Measurements from ENCODE around the gene NFIA. TPM values are rescaled to one million over a fixed set of nuclear protein-coding genes. Genes with fewer than 3 reads are reported as not detected.
A peak's percentile ranks its signal among the peaks of the same experiment; 100 is the strongest.

Gene NFIA
- total and polyA plus RNA-seq, 2 donors: 7.9 to 10.3 TPM

- WGBS: 60% methylated on average over 8 of the region's 8 CpGs
- no peak for DNase-seq (ENCODE audit: low read depth in 6 of 9, low spot score in 9 of 9)
- H3K9me3 ChIP-seq (ENCODE audit: control insufficient read depth in 2 of 2, insufficient read depth in 1 of 2, low read length in 1 of 2): no peaks in the 10 kb centered on the region
- H3K36me3 ChIP-seq (ENCODE audit: control insufficient read depth in 2 of 2, insufficient read depth in 2 of 2, low read length in 1 of 2): no peaks in the 10 kb centered on the region
- no peak overlapping the region for H3K4me3 ChIP-seq (ENCODE audit: low read length in 2 of 2)
- H3K27me3 ChIP-seq (ENCODE audit: control insufficient read depth in 2 of 2, insufficient read depth in 1 of 2, low read length in 1 of 2): no peaks in the 10 kb centered on the region
- H3K4me1 ChIP-seq (ENCODE audit: control insufficient read depth in 2 of 2, insufficient read depth in 2 of 2, low read length in 2 of 2): no peaks in the 10 kb centered on the region
- H3K27ac ChIP-seq (ENCODE audit: low read depth in 1 of 2, low read length in 1 of 2): peak overlapping the region; percentile 22 to 64
Observed at GRCh38 chr1:61318319-61319125, 236.2 kb downstream of the NFIA start.

GRCh38 chr1:61320575-61320974 lies 238.2 kb downstream of the NFIA start:
- Histone ChIP-seq H3K4me3 (ENCODE audit: low read length in 2 of 2) (no peak overlapping the region), H3K27ac (ENCODE audit: low read depth in 1 of 2, low read length in 1 of 2) (no peak overlapping the region), H3K27me3 (ENCODE audit: control insufficient read depth in 2 of 2, insufficient read depth in 1 of 2, low read length in 1 of 2) (no peaks in the 10 kb centered on the region), H3K36me3 (ENCODE audit: control insufficient read depth in 2 of 2, insufficient read depth in 2 of 2, low read length in 1 of 2) (no peaks in the 10 kb centered on the region), H3K9me3 (ENCODE audit: control insufficient read depth in 2 of 2, insufficient read depth in 1 of 2, low read length in 1 of 2) (no peaks in the 10 kb centered on the region), H3K4me1 (ENCODE audit: control insufficient read depth in 2 of 2, insufficient read depth in 2 of 2, low read length in 2 of 2) (no peaks in the 10 kb centered on the region)
- WGBS: 94% methylated on average over 2 of the region's 2 CpGs
- DNase-seq (ENCODE audit: low read depth in 6 of 9, low spot score in 9 of 9): no peak

- DNase-seq (ENCODE audit: low read depth in 6 of 9, low spot score in 9 of 9): no peak
- Histone ChIP-seq H3K4me1 (ENCODE audit: control insufficient read depth in 2 of 2, insufficient read depth in 2 of 2, low read length in 2 of 2) (no peaks in the 10 kb centered on the region), H3K27ac (ENCODE audit: low read depth in 1 of 2, low read length in 1 of 2) (no peak overlapping the region), H3K27me3 (ENCODE audit: control insufficient read depth in 2 of 2, insufficient read depth in 1 of 2, low read length in 1 of 2) (no peaks in the 10 kb centered on the region), H3K4me3 (ENCODE audit: low read length in 2 of 2) (no peak overlapping the region), H3K9me3 (ENCODE audit: control insufficient read depth in 2 of 2, insufficient read depth in 1 of 2, low read length in 1 of 2) (no peaks in the 10 kb centered on the region), H3K36me3 (ENCODE audit: control insufficient read depth in 2 of 2, insufficient read depth in 2 of 2, low read length in 1 of 2) (no peaks in the 10 kb centered on the region)
- 98% methylated on average over 7 of the region's 7 CpGs for WGBS
Observed at GRCh38 chr1:61322008-61322744, 239.8 kb downstream of the NFIA start.

- Histone ChIP-seq H3K4me3 (ENCODE audit: low read length in 2 of 2) (no peak overlapping the region), H3K9me3 (ENCODE audit: control insufficient read depth in 2 of 2, insufficient read depth in 1 of 2, low read length in 1 of 2) (no peaks in the 10 kb centered on the region), H3K4me1 (ENCODE audit: control insufficient read depth in 2 of 2, insufficient read depth in 2 of 2, low read length in 2 of 2) (no peaks in the 10 kb centered on the region), H3K36me3 (ENCODE audit: control insufficient read depth in 2 of 2, insufficient read depth in 2 of 2, low read length in 1 of 2) (no peaks in the 10 kb centered on the region), H3K27ac (ENCODE audit: low read depth in 1 of 2, low read length in 1 of 2) (no peak overlapping the region), H3K27me3 (ENCODE audit: control insufficient read depth in 2 of 2, insufficient read depth in 1 of 2, low read length in 1 of 2) (no peaks in the 10 kb centered on the region)
- no peak for DNase-seq (ENCODE audit: low read depth in 6 of 9, low spot score in 9 of 9)
Observed at GRCh38 chr1:61322769-61323168, 240.4 kb downstream of the NFIA start.

- H3K27me3 ChIP-seq (ENCODE audit: control insufficient read depth in 2 of 2, insufficient read depth in 1 of 2, low read length in 1 of 2): no peaks in the 10 kb centered on the region
- H3K27ac ChIP-seq (ENCODE audit: low read depth in 1 of 2, low read length in 1 of 2): no peak overlapping the region
- no peaks in the 10 kb centered on the region for H3K4me1 ChIP-seq (ENCODE audit: control insufficient read depth in 2 of 2, insufficient read depth in 2 of 2, low read length in 2 of 2)
- H3K9me3 ChIP-seq (ENCODE audit: control insufficient read depth in 2 of 2, insufficient read depth in 1 of 2, low read length in 1 of 2): no peaks in the 10 kb centered on the region
- no peaks in the 10 kb centered on the region for H3K36me3 ChIP-seq (ENCODE audit: control insufficient read depth in 2 of 2, insufficient read depth in 2 of 2, low read length in 1 of 2)
- no peak for DNase-seq (ENCODE audit: low read depth in 6 of 9, low spot score in 9 of 9)
- no peak overlapping the region for H3K4me3 ChIP-seq (ENCODE audit: low read length in 2 of 2)
- 97% methylated on average over 6 of the region's 6 CpGs for WGBS
Observed at GRCh38 chr1:61323681-61324328, 241.4 kb downstream of the NFIA start.

GRCh38 chr1:61326713-61327112 lies 244.4 kb downstream of the NFIA start:
- Histone ChIP-seq H3K27ac (ENCODE audit: low read depth in 1 of 2, low read length in 1 of 2) (no peak overlapping the region), H3K27me3 (ENCODE audit: control insufficient read depth in 2 of 2, insufficient read depth in 1 of 2, low read length in 1 of 2) (no peaks in the 10 kb centered on the region), H3K4me1 (ENCODE audit: control insufficient read depth in 2 of 2, insufficient read depth in 2 of 2, low read length in 2 of 2) (no peaks in the 10 kb centered on the region)

GRCh38 chr1:61327436-61327835 lies 245.1 kb downstream of the NFIA start:
- H3K27me3 ChIP-seq (ENCODE audit: control insufficient read depth in 2 of 2, insufficient read depth in 1 of 2, low read length in 1 of 2): no peaks in the 10 kb centered on the region
- WGBS: 98% methylated on average over 5 of the region's 5 CpGs
- H3K4me1 ChIP-seq (ENCODE audit: control insufficient read depth in 2 of 2, insufficient read depth in 2 of 2, low read length in 2 of 2): no peaks in the 10 kb centered on the region

More at GRCh38 chr1:61326713-61327112, 244.4 kb downstream of the NFIA start:
- WGBS: 60% methylated on average over 2 of the region's 2 CpGs
- Histone ChIP-seq H3K36me3 (ENCODE audit: control insufficient read depth in 2 of 2, insufficient read depth in 2 of 2, low read length in 1 of 2) (no peaks in the 10 kb centered on the region), H3K9me3 (ENCODE audit: control insufficient read depth in 2 of 2, insufficient read depth in 1 of 2, low read length in 1 of 2) (no peaks in the 10 kb centered on the region), H3K4me3 (ENCODE audit: low read length in 2 of 2) (no peak overlapping the region)
- no peak for DNase-seq (ENCODE audit: low read depth in 6 of 9, low spot score in 9 of 9)

GRCh38 chr1:61329556-61329955 lies 247.2 kb downstream of the NFIA start:
- Histone ChIP-seq H3K9me3 (ENCODE audit: control insufficient read depth in 2 of 2, insufficient read depth in 1 of 2, low read length in 1 of 2) (no peaks in the 10 kb centered on the region), H3K27me3 (ENCODE audit: control insufficient read depth in 2 of 2, insufficient read depth in 1 of 2, low read length in 1 of 2) (no peaks in the 10 kb centered on the region), H3K4me3 (ENCODE audit: low read length in 2 of 2) (no peak overlapping the region), H3K4me1 (ENCODE audit: control insufficient read depth in 2 of 2, insufficient read depth in 2 of 2, low read length in 2 of 2) (no peaks in the 10 kb centered on the region), H3K27ac (ENCODE audit: low read depth in 1 of 2, low read length in 1 of 2) (no peak overlapping the region), H3K36me3 (ENCODE audit: control insufficient read depth in 2 of 2, insufficient read depth in 2 of 2, low read length in 1 of 2) (no peaks in the 10 kb centered on the region)
- DNase-seq (ENCODE audit: low read depth in 6 of 9, low spot score in 9 of 9): no peak
- WGBS: 98% methylated on average over 4 of the region's 4 CpGs

More at GRCh38 chr1:61327436-61327835, 245.1 kb downstream of the NFIA start:
- Histone ChIP-seq H3K27ac (ENCODE audit: low read depth in 1 of 2, low read length in 1 of 2) (no peak overlapping the region), H3K4me3 (ENCODE audit: low read length in 2 of 2) (no peak overlapping the region), H3K36me3 (ENCODE audit: control insufficient read depth in 2 of 2, insufficient read depth in 2 of 2, low read length in 1 of 2) (no peaks in the 10 kb centered on the region), H3K9me3 (ENCODE audit: control insufficient read depth in 2 of 2, insufficient read depth in 1 of 2, low read length in 1 of 2) (no peaks in the 10 kb centered on the region)
- DNase-seq (ENCODE audit: low read depth in 6 of 9, low spot score in 9 of 9): no peak

- no peaks in the 10 kb centered on the region for H3K27me3 ChIP-seq (ENCODE audit: control insufficient read depth in 2 of 2, insufficient read depth in 1 of 2, low read length in 1 of 2)
- WGBS: 98% methylated on average over 5 of the region's 5 CpGs
- H3K4me3 ChIP-seq (ENCODE audit: low read length in 2 of 2): no peak overlapping the region
- H3K9me3 ChIP-seq (ENCODE audit: control insufficient read depth in 2 of 2, insufficient read depth in 1 of 2, low read length in 1 of 2): no peaks in the 10 kb centered on the region
- no peaks in the 10 kb centered on the region for H3K4me1 ChIP-seq (ENCODE audit: control insufficient read depth in 2 of 2, insufficient read depth in 2 of 2, low read length in 2 of 2)
- no peak overlapping the region for H3K27ac ChIP-seq (ENCODE audit: low read depth in 1 of 2, low read length in 1 of 2)
- H3K36me3 ChIP-seq (ENCODE audit: control insufficient read depth in 2 of 2, insufficient read depth in 2 of 2, low read length in 1 of 2): no peaks in the 10 kb centered on the region
- DNase-seq (ENCODE audit: low read depth in 6 of 9, low spot score in 9 of 9): no peak
Observed at GRCh38 chr1:61330018-61330417, 247.7 kb downstream of the NFIA start.

Measured in thymus (tissue), 11 donors.